HepG2 (cell line): ENCODE results near the gene ANKRD40CL. TPM values are rescaled to one million over a fixed set of nuclear protein-coding genes. Genes with fewer than 3 reads are reported as not detected.

Experiments used
- SAFB2 ChIP-seq: sonication (generic); formaldehyde crosslinking; IDR thresholded peaks from 2 replicates; pipeline ENCODE4 v1.5.1; 2020; ENCODE audit warnings: missing genetic modification reagents, low read depth, mild to moderate bottlenecking, borderline replicate concordance
- microRNA-seq: library from miRNA; unstranded; fragments of <30 nt; microRNA quantifications from one replicate; pipeline ENCODE4, GENCODE V29; 2020
- polyA plus RNA-seq, 8 experiments: library from polyadenylated mRNA; depleted of rRNA in 3 of 8; stranded (reverse) in 7 of 8; unstranded in 1 of 8; fragments of >200 nt; fragmentation: Illumina TruSeq in 4 of 8; extraction: Trizol in 4 of 8; gene quantifications; 2 replicates each; pipeline versions ENCODE4 v1.2.1 to v1.2.3, GENCODE V29; 2011 to 2016; ENCODE audit warnings: low read depth in 4 of 8, missing spikeins in 1 of 8, mixed read lengths in 1 of 8; ENCODE audit not compliant: insufficient read depth in 1 of 8
- small RNA-seq, 3 experiments: library from RNA; depleted of rRNA; stranded (forward); fragments of <200 nt; gene quantifications; one replicate each; pipeline ENCODE3, GENCODE V24; 2012; ENCODE audit warnings: low read depth in 2 of 3, low replicate concordance in 1 of 3; ENCODE audit not compliant: insufficient read length in 3 of 3, insufficient read depth in 2 of 3
- total RNA-seq, 5 experiments: library from RNA; depleted of rRNA; stranded (reverse); fragments of >200 nt; fragmentation: Illumina TruSeq; extraction: Trizol; gene quantifications; 2 replicates each; pipeline ENCODE4 v1.2.3, GENCODE V29; 2016; ENCODE audit warnings: low read depth in 1 of 5

The ANKRD40CL gene
- total and polyA plus RNA-seq, 2 of the 13 experiments (the other 11 are each of a cell fraction or from before 2014, with no cell fraction given) = 0.03 to 0.11 TPM

DNA sequence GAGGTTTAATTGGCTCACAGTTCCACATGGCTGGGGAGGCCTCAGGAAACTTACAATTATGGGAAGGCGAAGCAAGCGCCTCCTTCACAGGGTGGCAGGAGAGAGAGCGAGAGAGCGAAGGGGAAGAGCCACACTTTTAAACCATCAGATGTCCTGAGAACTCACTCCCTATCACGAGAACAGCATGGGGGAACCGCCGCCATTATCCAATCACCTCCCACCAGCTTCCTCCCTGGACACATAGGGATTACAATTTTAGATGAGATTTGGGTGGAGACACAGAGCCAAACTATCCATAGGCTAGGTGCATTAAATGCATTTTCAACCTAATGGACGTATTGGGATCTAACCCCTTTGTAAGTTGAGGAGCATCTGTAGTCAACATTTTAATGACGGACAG is 54.7 kb downstream of the ANKRD40CL start (continued):
- no peak for TF ChIP-seq SAFB2 (CRISPR knock-in tag)

Small RNA genes lying within 50 kb of the gene (microRNA-seq; reads per million reads assigned to microRNA genes)
- not detected for gene MIR8059

Small RNA genes lying within 50 kb of the gene (small RNA-seq; reads per million reads assigned to genes)
- gene AC005921.1 (0 reads per million in 3 experiments), gene MIR8059 (0 reads per million in 3 experiments)

Other genes with a start within 250 kb of the ANKRD40CL start
- 0.41 and 0.95 TPM in 2 replicates for gene EPN3, start 234.8 kb downstream of the ANKRD40CL start, total RNA-seq (2016; rRNA removed; fragmentation: Illumina TruSeq; extraction: Trizol)
- 0.05 and 0.11 TPM in 2 replicates for gene EPN3, start 234.8 kb downstream of the ANKRD40CL start, polyA plus RNA-seq (2011; rRNA removed)
- gene SPATA20, start 220.3 kb downstream of the ANKRD40CL start, total RNA-seq (2016; rRNA removed; fragmentation: Illumina TruSeq; extraction: Trizol) = 35.7 and 64.8 TPM in 2 replicates
- gene SPATA20, start 220.3 kb downstream of the ANKRD40CL start, polyA plus RNA-seq (2011; rRNA removed) = 36.1 and 38.1 TPM in 2 replicates
- 0.02 TPM in 1 of 2 replicates, not detected in the other for gene CACNA1G, start 206.8 kb downstream of the ANKRD40CL start, total RNA-seq (2016; rRNA removed; fragmentation: Illumina TruSeq; extraction: Trizol)
- 0.01 TPM in 1 of 2 replicates, not detected in the other for gene CACNA1G, start 206.8 kb downstream of the ANKRD40CL start, polyA plus RNA-seq (2011; rRNA removed)
- gene ABCC3, start 132.6 kb downstream of the ANKRD40CL start, total RNA-seq (2016; rRNA removed; fragmentation: Illumina TruSeq; extraction: Trizol) = 18.0 and 25.2 TPM in 2 replicates
- 50.5 and 50.7 TPM in 2 replicates for gene ABCC3, start 132.6 kb downstream of the ANKRD40CL start, polyA plus RNA-seq (2011; rRNA removed)
- gene ANKRD40, start 59.6 kb downstream of the ANKRD40CL start, total RNA-seq (2016; rRNA removed; fragmentation: Illumina TruSeq; extraction: Trizol) = 46.4 and 52.4 TPM in 2 replicates
- 30.2 and 35.0 TPM in 2 replicates for gene ANKRD40, start 59.6 kb downstream of the ANKRD40CL start, polyA plus RNA-seq (2011; rRNA removed)
- 60.2 and 108 TPM in 2 replicates for gene LUC7L3, start 47.9 kb downstream of the ANKRD40CL start, total RNA-seq (2016; rRNA removed; fragmentation: Illumina TruSeq; extraction: Trizol)
- gene LUC7L3, start 47.9 kb downstream of the ANKRD40CL start, polyA plus RNA-seq (2011; rRNA removed) = 95.9 and 120 TPM in 2 replicates
- gene WFIKKN2, start 68.1 kb upstream of the ANKRD40CL start, total RNA-seq (2016; rRNA removed; fragmentation: Illumina TruSeq; extraction: Trizol) = not detected in 2 replicates
- not detected in 2 replicates for gene WFIKKN2, start 68.1 kb upstream of the ANKRD40CL start, polyA plus RNA-seq (2011; rRNA removed)
- gene TOB1, start 98.8 kb upstream of the ANKRD40CL start, total RNA-seq (2016; rRNA removed; fragmentation: Illumina TruSeq; extraction: Trizol) = 19.4 and 21.9 TPM in 2 replicates
- 52.5 and 57.7 TPM in 2 replicates for gene TOB1, start 98.8 kb upstream of the ANKRD40CL start, polyA plus RNA-seq (2011; rRNA removed)